ENCODE results near the gene SELENOS. TPM values are rescaled to one million over a fixed set of nuclear protein-coding genes. Genes with fewer than 3 reads are reported as not detected.

SELENOS gene, protein sequence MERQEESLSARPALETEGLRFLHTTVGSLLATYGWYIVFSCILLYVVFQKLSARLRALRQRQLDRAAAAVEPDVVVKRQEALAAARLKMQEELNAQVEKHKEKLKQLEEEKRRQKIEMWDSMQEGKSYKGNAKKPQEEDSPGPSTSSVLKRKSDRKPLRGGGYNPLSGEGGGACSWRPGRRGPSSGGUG
- total RNA-seq = 23.7 and 24.5 TPM in 2 replicates

- Mint-ChIP-seq H3K27ac (peak within 1 kb of the TSS; percentile 70), H3K27me3 (no peaks in the 10 kb centered on the region), H3K4me3 (peak within 1 kb of the TSS; percentile 90), H3K9me3 (no peaks in the 10 kb centered on the region), H3K36me3 (ENCODE audit: low read depth) (peaks cover 62% of the 10 kb centered on the region), H3K4me1 (peaks cover 14% of the 10 kb centered on the region)
- DNase-seq (peak; percentile 91), ATAC-seq (ENCODE audit: low read depth) (peak; percentile 97)
- CTCF ChIA-PET = interaction anchor here (0.9 to 1.0 kb wide), 2 partner anchors 11 to 363 kb away, joined by 3 read pairs; no protein-coding TSS in a partner anchor
- intact Hi-C loops (cut with micrococcal nuclease) = loop anchor here (1.0 kb wide), 3 partner anchors 17 to 675 kb away; partner anchors contain the start of genes ASB7, CHSY1 and LINS1
- TF ChIP-seq, protein P1, sequence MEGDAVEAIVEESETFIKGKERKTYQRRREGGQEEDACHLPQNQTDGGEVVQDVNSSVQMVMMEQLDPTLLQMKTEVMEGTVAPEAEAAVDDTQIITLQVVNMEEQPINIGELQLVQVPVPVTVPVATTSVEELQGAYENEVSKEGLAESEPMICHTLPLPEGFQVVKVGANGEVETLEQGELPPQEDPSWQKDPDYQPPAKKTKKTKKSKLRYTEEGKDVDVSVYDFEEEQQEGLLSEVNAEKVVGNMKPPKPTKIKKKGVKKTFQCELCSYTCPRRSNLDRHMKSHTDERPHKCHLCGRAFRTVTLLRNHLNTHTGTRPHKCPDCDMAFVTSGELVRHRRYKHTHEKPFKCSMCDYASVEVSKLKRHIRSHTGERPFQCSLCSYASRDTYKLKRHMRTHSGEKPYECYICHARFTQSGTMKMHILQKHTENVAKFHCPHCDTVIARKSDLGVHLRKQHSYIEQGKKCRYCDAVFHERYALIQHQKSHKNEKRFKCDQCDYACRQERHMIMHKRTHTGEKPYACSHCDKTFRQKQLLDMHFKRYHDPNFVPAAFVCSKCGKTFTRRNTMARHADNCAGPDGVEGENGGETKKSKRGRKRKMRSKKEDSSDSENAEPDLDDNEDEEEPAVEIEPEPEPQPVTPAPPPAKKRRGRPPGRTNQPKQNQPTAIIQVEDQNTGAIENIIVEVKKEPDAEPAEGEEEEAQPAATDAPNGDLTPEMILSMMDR (IDR thresholded peaks at IDR 0.05) = no peak
- POLR2A ChIA-PET = interaction anchor here (0.6 to 1.8 kb wide), 4 partner anchors 16 to 269 kb away, joined by 3 to 9 read pairs (median 4); partner anchors contain the start of gene SNRPA1
Observed at GRCh38 chr15:101277038-101277822, at the start of gene SELENOS. Gene SELENOS, minus strand, starts transcription at chr15:101277485. Its CDS starts 68 bp downstream, at chr15:101277417.

DNA sequence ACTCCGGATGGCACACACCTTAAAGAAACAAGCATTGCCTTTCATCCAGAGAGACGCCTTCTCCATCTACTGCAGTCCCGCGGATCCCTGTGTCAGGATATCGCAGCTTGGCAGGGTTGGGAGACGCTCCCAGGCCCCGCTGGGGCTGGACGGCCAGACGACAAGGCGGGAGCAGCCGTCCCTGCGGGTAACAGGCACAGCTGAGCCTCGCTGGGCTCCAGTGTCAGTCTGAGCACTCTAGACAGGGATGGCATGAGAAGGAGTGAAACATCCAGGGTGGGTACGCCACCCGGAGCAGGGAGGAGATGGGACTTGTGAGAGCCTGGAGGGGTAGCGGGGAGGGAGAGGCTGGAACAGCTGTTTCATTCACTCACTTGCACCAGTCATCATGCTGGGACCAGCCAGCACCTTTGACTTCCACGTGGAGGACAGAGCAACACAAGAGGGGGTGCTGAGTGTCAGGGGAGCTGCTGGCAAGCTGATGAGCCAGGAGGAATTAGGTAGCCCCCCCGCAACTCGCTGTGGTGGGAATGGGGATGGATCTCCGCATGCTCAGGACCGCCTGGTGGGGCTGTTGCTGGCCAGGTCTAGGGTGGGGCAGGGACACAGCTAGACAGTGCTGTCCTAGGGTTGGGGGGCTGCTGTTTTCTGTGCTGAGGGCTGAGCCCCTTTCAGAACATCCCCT lies 49.3 kb upstream of the SELENOS start:
- H3K9me3 Mint-ChIP-seq = no peaks in the 10 kb centered on the region
- intact Hi-C loops (cut with micrococcal nuclease) = no loop called here
- H3K27ac Mint-ChIP-seq = no peak overlapping the region
- DNase-seq (no peak), ATAC-seq (ENCODE audit: low read depth) (no peak)
- no peaks in the 10 kb centered on the region for H3K36me3 Mint-ChIP-seq (ENCODE audit: low read depth)
- POLR2A ChIA-PET = no interaction called here
- CTCF ChIA-PET = interaction anchor here (1.0 kb wide), 1 partner anchor 175 kb away, joined by 3 read pairs; no protein-coding TSS in a partner anchor
- H3K4me3 Mint-ChIP-seq = no peak overlapping the region
- TF ChIP-seq, protein P1 (IDR thresholded peaks at IDR 0.05) = no peak
- no peaks in the 10 kb centered on the region for H3K4me1 Mint-ChIP-seq
- H3K27me3 Mint-ChIP-seq = peaks cover 31% of the 10 kb centered on the region

GRCh38 chr15:101326026-101326315 lies 48.7 kb upstream of the SELENOS start:
- Mint-ChIP-seq H3K4me1 (peaks cover 3% of the 10 kb centered on the region), H3K36me3 (ENCODE audit: low read depth) (no peaks in the 10 kb centered on the region), H3K27ac (no peak overlapping the region), H3K27me3 (peaks cover 35% of the 10 kb centered on the region), H3K4me3 (no peak overlapping the region), H3K9me3 (no peaks in the 10 kb centered on the region)
- TF ChIP-seq, protein P1 (IDR thresholded peaks at IDR 0.05) = no peak
- no peak for DNase-seq
- CTCF ChIA-PET = interaction anchor here (1.0 kb wide), 1 partner anchor 176 kb away, joined by 3 read pairs; no protein-coding TSS in a partner anchor
- intact Hi-C loops (cut with micrococcal nuclease) = no loop called here
- POLR2A ChIA-PET = no interaction called here
- ATAC-seq (ENCODE audit: low read depth) = no peak

DNA sequence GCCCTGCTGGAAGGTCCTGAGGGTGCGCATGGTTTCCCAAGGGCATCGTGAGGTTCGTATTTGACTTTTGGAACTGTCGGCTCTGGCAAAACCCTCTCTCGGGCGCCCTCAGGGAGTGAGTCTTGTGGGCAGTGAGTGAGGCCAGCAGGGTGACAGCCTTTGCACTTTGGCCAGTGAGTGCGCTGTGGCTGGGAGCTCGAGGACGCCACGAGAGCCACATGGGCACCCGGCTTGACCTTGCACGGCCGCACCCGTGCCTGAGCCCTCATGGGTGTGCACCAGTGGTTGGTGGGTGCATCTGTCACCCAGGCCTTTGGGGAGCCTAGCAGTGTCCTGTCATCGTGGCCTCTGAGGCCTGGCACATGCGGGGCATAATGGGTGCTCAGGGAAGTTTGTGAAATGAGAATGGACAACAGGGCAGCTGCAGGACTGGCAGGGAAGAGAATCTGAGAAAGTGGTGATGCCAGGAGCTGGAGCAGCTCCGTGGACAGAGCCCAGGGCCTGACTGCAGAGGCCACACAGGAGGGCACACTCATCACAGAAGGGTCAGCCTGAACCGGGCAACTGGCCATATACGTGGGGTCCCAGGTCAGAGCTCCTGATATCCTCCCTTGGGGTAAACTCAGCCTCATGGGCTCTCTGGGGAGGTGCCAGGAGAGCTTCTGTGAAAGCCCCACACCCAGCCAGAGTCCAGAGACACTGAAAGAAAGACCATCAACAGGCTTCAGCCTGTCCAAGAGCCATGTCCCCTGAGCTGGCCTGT lies 48.2 kb upstream of the SELENOS start:
- DNase-seq (no peak), ATAC-seq (ENCODE audit: low read depth) (no peak)
- Mint-ChIP-seq H3K27ac (no peak overlapping the region), H3K9me3 (no peaks in the 10 kb centered on the region), H3K4me1 (peaks cover 8% of the 10 kb centered on the region), H3K4me3 (no peak overlapping the region), H3K36me3 (ENCODE audit: low read depth) (no peaks in the 10 kb centered on the region), H3K27me3 (peaks cover 39% of the 10 kb centered on the region)
- TF ChIP-seq, protein P1 (IDR thresholded peaks at IDR 0.05) = no peak
- ChIA-PET CTCF (interaction anchor here (1.0 kb wide), 1 partner anchor 177 kb away, joined by 3 read pairs; no protein-coding TSS in a partner anchor), POLR2A (no interaction called here)
- intact Hi-C loops (cut with micrococcal nuclease) = no loop called here
